22Rv1 (cell line): Measurements from ENCODE around the gene SCN5A.

ENCODE experiments used
- CTCF ChIP-seq: fragments of 450-650 bp; IDR thresholded peaks from 2 replicates; pipeline ENCODE4 v1.5.1; 2017; ENCODE audit warnings: mild to moderate bottlenecking
- ZFX ChIP-seq: fragments of 450-650 bp; IDR thresholded peaks from 2 replicates; pipeline ENCODE4 v1.6.1; 2017; ENCODE audit warnings: antibody characterized with exemption, borderline replicate concordance

- TF ChIP-seq CTCF (no peak), ZFX (no peak)
Measured at GRCh38 chr3:38637906-38638305, 11.6 kb downstream of the SCN5A start.
